ENCODE results near the gene PLPP6.
"Not testable (repeated sequence)": the region's sequence is repeated elsewhere in the genome, so short reads cannot be mapped to it uniquely, and the experiment has no call there.

PLPP6 gene

DNA sequence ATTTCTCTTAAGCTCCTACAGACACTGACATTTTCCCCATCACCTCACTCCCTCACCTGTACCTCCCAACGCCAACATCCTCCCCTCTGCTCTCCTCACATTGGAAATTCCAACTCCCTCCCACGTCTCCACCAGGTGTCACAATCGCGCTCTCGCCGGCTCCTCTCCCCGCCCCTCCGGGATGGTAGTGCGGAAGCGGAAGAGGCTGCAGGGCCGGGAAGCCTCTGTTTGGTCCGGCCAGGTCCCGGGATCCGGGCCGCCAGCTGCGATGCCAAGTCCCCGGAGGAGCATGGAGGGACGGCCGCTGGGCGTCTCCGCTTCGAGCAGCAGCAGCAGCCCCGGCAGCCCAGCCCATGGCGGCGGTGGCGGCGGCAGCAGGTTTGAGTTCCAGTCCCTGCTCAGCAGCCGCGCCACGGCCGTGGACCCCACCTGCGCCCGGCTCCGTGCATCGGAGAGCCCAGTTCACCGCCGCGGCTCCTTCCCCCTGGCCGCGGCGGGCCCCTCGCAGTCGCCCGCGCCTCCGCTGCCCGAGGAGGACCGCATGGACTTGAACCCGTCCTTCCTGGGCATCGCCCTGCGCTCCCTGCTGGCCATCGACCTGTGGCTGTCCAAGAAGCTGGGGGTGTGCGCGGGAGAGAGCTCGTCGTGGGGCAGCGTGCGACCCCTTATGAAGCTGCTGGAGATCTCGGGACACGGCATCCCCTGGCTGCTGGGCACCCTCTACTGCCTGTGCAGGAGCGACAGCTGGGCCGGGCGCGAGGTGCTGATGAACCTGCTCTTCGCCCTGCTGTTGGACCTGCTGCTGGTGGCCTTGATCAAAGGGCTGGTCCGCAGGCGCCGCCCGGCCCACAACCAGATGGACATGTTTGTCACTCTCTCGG lies at the start of gene PLPP6:
PLPP6 (plus strand) TSS at position 187 of the 881 bp plus-strand sequence; CDS start at position 269, 82 bp downstream.
- DNase-seq: peak; percentile 69

DNA sequence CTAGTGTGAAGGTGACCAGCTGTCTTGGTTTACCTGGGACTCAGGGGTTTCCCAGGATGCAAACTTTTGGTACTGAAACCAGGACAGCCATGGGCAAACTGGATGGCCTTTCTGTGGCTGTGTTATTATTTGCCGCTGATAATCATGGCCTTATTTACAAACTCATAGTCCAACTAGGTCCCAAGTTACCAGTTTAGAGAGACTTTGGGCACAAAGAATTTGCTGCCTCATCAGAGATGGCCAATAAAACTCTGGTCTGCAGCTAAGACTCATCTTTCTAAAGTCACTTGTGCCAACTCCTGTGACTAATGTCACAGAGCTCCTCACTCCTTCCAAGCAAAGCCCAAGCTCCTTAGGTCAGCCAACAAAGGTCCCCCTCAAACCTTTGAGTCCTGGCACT lies 47.5 kb upstream of the PLPP6 start:
- DNase-seq: no peak

DNA sequence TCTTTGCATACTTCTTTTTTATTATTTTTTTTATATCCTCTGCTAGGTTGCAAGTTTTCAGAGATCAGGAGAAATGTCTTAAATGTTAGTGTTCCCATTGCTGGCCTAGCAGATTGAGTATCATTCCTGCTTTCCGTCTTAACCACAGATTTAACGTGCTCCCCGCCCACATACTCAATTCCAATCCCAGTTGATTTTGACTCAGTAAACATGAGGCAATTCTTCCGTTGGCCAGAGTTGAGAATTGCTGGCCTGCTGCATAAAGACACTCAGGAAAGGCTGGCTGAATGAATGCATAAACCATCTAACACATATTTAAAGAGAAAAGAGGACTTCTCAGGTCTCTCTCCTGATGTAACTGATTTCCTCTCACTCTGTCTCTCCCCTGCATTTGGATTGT lies 46.8 kb upstream of the PLPP6 start:
- DNase-seq: no peak

DNA sequence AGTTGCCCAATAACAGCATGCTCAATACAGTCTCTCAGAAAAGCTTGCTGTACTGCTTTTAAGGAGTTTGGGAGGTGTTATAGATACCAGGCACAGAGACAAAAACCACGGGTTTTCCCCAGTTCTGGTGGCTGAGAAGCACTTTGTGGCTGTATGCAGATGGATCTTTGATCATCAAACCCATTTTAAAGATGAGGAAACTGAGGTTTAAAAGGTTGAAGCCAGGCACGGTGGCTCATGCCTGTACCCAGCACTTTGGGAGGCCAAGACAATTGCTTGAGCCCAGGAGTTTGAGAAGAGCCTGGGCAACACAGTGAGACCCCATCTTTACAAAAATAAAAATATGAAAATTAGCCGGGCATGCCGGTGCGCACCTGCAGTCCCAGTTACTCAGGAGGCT lies 46.3 kb upstream of the PLPP6 start:
- no peak for DNase-seq

DNA sequence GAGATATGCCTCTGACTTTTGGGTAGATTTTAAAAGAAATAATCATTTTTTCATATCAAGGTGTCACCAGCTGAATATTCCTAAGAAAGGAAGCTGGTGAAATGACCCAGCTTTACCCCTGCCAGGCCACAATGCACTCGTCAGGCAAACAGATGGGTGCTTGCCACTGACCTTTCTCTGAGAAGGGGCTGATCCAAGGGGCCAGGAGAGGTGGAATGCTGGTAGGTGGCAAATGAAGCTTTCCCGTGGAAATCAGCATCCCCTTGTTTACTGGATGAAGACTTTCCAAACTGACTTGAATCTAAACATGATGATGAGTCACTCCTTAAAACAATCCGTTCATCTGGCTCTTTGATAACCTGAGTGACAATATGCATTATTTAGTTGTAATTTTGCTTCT lies 44.3 kb upstream of the PLPP6 start:
- no peak for DNase-seq

DNA sequence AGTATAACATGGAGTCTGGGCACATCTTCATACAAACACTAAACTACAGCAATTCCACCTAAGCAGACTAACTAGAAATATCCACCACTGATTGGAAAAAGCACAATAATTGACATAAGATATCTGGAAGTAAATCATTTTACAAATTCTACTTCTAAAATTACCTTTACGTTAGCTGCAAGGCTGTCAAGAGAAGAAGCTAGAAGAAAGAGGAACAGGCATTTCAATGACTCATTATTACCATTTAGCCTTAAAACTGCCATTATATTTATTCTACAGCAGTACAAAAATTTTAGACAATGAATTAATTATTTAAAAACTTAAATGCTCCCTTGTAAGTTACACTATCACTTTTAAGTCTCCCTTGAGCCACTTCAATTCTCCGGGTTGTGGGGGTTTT lies 43.4 kb upstream of the PLPP6 start:
- no peak for DNase-seq

DNA sequence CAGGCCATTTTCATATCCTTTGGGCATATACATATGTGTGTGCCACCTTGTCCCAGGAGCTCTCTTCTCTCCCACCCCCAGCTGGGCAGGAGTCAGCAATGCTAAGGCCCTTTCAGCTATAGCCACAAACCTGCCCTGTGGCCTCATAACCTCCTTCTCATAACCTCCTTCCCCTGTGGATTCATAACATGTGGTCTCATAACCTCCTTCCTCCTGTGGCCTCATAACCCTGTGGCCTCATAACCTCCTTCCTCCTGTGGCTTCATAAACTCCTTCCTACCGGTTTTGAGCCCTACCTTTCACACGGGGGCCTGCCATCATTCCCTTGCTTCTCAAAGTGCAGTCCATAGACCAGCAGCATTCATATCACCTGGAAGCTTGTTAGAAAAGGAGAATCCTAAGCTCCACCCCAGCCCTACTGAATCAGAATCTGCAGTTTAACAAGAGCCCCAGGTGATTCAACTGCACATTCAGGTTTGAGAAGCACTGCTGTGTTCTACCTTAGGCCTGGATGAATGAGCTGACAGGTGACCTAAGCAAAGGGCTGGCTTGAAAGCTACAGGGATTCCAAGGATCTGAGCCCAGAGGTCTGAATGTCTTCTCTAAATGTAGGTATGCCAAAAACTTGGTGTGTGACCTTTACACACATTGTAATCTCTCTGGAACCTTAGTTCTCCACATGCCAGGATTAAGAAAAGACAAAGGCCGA lies 41.9 kb upstream of the PLPP6 start:
- no peak for DNase-seq

DNA sequence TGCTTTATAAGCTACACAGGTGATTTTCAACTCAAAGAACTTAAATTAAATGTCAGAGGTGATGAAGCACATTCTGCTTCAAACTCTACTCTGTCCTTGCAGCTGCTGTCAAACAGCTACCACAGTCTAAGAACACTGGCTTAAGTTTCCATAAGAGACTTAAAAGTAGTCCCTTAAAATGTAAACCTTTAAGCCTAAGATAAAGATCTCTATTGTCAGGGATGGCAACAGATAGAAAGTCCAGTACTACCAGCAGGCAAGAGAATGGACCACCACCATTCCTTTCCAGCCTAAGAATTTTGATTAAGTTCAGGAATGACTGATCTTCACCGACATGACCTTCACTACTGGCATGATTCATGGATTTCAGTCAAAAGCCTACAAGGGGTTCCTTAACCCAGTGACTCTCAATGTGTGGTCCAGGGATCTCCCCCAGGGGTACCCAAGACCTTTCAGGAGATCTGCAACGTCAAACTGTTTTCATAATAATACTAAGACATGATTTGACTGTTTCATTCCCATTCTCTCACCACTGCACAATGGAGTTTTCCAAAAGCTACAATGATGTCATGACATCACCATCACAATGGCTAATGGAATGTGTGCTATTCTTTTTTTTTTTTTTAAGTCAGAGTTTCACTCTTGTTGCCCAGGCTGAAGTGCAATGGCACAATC lies 41.1 kb upstream of the PLPP6 start:
- DNase-seq: no peak

DNA sequence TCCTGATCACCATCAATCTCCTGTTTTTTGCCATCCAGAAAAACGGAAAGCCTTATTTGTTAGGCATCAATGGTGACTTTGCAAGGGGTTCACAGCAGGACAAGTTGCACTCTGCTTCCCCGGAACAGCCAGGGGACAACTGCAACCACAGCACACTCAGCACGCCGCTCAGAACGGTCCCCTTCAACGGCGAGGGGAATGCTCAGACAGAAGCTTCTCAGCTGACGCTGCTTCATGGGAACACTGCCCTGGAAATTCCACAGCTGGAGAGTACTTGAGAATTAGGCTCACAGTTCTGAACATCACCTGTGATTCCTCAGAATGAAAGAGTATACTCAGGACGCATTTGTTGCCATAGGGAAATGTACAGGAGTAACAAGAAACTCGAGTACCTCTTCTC lies 40.1 kb upstream of the PLPP6 start:
- no peak for DNase-seq

DNA sequence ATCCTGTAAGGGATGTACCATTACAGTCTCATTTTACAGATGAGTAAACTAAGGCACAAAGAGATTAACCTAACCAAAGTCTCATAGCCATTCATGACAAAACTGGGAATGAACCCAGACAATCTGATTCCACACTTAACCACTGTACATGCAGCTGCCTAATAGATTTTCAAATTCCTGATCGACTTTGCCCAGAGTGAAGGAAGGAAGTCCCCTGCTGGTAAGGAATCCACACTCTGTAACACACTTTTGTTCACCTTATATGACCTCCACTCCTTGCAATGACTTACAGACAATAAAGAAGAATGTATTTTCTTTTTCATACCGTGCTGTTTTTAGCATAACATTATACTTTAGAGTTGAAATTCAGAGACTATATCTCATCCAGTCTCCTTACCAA lies 31.3 kb upstream of the PLPP6 start:
- no peak for DNase-seq

DNA sequence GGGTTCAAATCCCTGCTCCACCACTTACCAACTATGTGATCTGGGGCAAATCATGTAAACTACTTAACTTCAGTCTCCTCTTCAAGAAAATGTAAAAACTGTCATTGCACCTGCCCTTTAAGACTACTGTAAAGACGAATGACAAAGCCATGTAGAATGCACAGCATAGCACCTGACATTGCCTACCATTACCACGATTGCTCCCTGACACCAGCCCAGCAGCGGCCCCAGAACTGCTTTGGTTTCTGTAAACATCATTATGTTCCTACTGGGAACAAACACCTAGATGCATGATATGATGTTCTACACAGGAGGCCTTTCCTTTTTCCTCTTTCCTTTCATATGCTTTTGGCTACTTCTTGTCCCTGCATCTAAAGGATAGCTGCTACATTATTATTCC lies 23.1 kb upstream of the PLPP6 start:
- DNase-seq: no peak

DNA sequence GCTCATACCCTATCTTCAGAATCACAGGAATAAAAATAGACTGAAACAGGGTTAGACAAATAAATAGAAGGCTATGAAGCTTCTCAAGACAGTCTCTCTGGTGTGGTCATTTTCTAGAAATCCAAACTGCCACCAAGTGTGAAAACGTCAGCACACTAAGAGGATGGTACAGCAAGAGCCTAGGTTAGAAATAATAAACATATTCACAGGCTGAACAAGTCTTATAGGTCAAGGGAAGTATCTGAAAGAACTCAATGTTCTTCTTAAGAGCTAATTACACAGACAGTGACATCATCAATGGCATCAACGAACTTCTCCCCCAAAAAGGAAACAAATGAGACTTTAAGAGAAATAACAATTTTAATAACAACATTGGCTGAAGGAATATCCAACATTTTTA lies 22.7 kb upstream of the PLPP6 start:
- no peak for DNase-seq

DNA sequence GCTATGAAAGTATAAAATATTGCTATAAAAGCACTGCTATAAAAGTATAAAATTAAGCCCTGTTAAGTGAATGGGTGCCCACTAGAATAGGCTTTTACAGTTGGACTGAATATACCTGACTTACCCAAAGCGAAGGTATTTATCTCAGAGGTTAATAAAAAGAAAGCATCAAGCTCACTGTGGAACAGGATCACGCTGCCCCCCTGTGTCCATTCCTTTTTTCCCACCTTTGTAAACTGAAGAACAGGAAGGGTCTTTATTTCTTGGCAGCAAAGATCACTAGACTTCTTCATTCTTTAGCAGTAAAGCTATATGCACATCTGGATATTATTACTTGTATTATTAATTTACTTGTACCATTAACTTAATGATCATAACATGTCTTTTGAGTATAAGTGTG lies 22.1 kb upstream of the PLPP6 start:
- peak; percentile 41 for DNase-seq

DNA sequence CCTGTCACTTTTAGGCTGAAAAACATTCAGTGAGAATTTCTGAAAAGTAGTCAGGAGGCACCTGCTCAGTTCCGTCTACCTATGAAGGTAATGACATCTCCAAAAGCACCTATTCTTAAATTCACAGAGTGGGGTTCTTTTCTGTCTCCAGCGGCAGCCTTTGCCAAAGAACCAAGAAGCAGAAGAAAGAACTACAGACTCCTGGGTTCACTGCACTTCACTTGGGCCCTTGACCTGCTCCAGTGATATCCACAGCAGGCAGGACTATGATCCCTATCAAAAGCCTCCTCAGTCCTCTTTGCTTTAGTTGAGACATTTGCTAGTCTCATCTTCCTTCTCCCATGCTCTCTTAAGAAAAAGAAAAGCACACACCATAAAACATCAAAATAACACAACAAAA lies 19.7 kb upstream of the PLPP6 start:
- DNase-seq: no peak

DNA sequence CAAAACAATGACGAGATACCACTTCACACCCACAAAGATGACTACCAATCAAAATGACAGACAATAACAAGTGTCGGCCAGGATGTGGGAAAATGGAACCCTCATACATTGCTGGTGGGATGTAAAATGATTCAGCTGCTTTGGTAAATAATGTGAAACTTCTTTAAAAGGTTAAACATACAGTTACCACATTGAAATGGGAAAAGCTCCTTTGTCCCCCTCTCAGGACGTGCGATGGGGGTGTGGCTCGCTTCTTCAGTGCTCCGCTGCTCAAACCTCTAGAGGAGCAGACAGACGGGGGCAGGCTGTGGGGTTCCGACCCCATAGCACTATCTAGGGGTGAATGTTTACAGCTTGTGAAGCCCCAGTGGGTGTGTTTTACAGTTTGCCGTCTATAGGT lies 8.0 kb upstream of the PLPP6 start:
- no peak for DNase-seq

DNA sequence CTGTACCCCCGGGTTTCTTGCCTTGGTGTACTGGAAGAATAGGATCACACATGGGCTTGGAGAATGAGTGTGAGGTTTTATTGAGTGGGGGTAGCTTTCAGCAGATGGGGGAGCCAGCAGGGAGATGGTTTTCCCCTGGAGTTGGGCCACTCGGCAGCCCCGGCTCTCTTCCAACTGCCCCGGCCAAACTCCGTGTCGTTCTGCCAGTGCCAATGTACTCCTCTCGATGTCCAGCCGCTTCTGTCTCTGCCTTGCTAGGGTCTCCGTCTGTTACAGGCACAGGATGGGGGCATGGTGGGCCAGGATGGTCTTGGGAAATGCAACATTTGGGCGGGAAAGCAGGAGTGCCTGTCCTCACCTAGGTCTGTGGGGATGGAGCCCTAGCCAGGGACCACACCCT lies 7.6 kb upstream of the PLPP6 start:
- no peak for DNase-seq

DNA sequence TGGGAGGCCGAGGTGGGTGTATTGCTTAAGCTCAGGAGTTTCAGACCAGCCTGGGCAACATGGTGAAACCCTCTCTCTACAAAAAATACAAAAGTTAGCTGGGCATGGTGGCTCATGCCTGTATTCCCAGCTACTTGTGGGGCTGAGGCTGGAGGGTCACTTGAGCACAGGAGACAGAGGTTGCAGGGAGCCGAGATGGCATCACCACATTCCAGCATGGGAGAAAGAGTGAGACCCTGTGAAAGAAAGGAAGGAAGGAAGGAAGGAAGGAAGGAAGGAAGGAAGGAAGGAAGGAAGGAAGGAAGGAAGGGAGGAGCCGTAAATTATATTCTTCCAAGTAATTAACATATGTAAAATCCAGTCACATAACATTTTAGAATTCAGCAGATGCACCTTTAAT lies 5.9 kb upstream of the PLPP6 start:
- not testable (repeated sequence) for DNase-seq

DNA sequence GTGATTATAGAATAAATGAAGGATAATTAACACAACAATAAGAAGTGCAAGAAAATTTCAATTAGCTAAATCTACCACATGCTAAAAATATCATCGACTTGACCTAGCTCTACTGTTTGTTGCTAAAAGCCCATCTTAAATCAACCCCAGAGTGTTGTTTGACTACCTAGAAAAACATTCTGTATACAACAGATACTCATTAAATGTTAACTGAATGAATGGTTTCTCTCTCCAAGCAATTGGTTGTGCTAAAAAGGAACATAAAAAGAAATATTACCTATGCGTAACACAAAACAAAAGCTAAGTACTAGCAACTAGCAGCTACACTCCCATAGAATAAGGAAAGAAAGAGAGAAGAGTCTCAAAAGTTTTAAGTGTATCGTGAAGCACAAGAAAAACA lies 5.5 kb upstream of the PLPP6 start:
- no peak for DNase-seq

DNA sequence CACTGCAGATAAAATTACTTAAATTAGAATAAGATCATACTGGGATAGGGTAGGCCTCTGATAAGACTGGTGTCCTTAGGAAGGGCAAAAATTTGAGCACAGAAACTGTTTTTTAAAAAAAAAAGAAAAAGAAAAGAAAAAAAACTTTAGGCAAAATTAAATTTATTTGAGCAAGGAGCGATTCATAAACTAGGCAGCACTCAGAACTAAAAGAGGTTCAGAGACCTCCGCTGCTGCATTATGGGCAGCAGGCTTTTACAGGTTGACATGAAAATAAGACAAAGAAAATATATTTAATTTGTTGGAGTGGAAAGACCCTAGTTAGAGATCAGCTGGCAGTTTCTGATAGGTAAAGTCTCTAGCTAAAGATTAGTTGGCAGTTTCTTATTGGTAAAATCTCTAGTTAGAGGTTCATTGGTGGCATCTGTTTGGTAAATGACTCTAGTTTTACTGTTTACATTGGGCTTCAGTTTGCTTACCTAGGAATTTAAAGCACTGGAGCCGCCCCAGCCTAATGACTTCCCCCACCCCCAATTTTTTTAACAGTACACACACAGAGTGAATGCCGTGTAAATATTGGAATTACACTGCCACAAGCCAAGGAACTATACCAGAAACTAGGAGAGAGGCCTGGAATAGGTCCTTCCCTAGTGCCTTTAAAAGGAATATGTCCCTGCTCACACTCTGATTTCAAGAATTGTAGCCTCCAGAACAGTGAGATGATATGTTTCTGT lies 4.5 kb upstream of the PLPP6 start:
- no peak for DNase-seq

DNA sequence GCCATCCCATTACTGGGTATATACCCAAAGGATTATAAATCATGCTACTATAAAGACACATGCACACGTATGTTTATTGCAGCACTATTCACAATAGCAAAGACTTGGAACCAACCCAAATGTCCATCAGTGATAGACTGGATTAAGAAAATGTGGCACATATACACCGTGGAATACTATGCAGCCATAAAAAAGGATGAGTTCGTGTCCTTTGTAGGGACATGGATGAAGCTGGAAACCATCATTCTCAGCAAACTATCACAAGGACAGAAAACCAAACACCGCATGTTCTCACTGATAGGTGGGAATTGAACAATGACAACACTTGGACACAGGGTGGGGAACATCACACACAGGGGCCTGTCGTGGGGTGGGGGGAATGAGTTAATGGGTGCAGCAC lies 1.4 kb upstream of the PLPP6 start:
- not testable (repeated sequence) for DNase-seq

DNA sequence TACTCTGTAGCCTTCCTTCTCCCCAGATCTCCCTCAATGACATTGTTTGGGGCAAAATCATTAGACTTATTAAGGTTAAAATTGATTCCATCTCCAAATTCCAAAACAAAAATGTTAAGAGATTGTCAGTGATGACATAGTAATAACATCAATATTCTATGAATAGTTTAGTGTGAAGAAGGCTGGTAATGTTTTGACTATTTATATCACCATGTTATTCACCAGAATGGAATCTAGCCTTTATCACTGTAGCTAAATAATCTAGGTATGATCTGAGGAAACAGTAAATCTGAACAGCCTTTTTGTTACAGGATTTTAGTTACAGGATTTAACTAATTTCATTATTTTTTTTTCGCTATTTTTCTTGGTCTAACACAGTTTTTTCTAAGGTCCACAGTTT lies 929 bp upstream of the PLPP6 start:
- no peak for DNase-seq

DNA sequence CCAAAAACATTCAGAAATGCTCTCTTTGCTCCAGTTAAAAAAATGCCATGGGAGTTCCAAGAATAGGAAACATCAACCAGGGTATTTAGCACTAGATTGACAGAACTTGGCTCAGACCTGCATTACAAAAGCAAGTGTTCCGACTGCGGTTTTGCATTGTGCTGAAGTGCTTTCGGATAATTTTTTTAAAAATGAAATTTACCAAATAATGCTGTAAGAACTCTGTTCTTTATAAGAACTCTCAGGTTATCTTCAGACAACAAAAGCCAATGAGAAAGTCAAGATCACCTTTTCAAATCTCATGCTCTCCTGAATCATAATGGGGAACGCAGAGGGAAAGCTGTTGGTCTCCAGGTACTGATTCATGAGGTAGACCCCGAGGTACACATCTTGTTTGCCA lies 483 bp upstream of the PLPP6 start:
- no peak for DNase-seq

Data from activated naive CD4-positive, alpha-beta T cell treated with anti-CD3 and anti-CD28 coated beads, Interleukin-2, amount 50 U/mL, for 16 hours (primary cell).